Gastroesophageal sphincter (tissue), 4 donors: Measurements from ENCODE around the gene DYSF. TPM values are rescaled to one million over a fixed set of nuclear protein-coding genes. Genes with fewer than 3 reads are reported as not detected.

Experiments used
- ATAC-seq: fragments of 150-250 bp; one replicate; pipeline ENCODE4 v1.9.1; 2016; ENCODE audit warnings: mild to moderate bottlenecking, moderate library complexity
- H3K27ac ChIP-seq, 4 donors: fragments of 200-600 bp; sonication (generic) in 3 of 4; 1 replicate in 3 of 4; 2 replicates in 1 of 4; pipeline ENCODE4 v1.5.1; 2016 to 2019
- H3K27me3 ChIP-seq: fragments of 200-600 bp; sonication (generic); one replicate; pipeline ENCODE4 v1.5.1; 2019
- H3K36me3 ChIP-seq, 2 donors: fragments of 200-600 bp; sonication (generic); one replicate each; pipeline ENCODE4 v1.5.1; 2019; ENCODE audit warnings: control low read depth in 1 of 2
- H3K4me1 ChIP-seq, 3 donors: fragments of 200-600 bp; sonication (generic); 1 replicate in 2 of 3; 2 replicates in 1 of 3; pipeline ENCODE4 v1.5.1; 2016 to 2019; ENCODE audit warnings: control low read depth in 2 of 3
- H3K4me3 ChIP-seq, 2 donors: fragments of 200-600 bp; sonication (generic); one replicate each; pipeline ENCODE4 v1.5.1; 2019; ENCODE audit warnings: mild to moderate bottlenecking in 1 of 2, moderate library complexity in 1 of 2
- H3K9me3 ChIP-seq, 3 donors: fragments of 200-600 bp; sonication (generic); one replicate each; pipeline ENCODE4 v1.5.1; 2017 to 2019; ENCODE audit warnings: control low read depth in 2 of 3
- EP300 ChIP-seq: sonication (generic); formaldehyde crosslinking; IDR thresholded peaks from one replicate; pipeline ENCODE4 v1.6.1; 2017; ENCODE audit warnings: antibody characterized with exemption, mild to moderate bottlenecking
- POLR2A ChIP-seq, 2 donors: fragments of 450-650 bp; IDR thresholded peaks; one replicate each; pipeline ENCODE4 v1.6.1; 2017; ENCODE audit warnings: antibody characterized with exemption in 2 of 2, mild to moderate bottlenecking in 2 of 2, moderate library complexity in 1 of 2
- POLR2AphosphoS5 ChIP-seq: sonication (generic); formaldehyde crosslinking; IDR thresholded peaks from one replicate; pipeline ENCODE4 v1.6.1; 2017; ENCODE audit warnings: antibody characterized with exemption
- WGBS, 2 donors: methylation state at CpG; one replicate each; pipeline ENCODE4 v1.1.5; 2018; ENCODE audit warnings: low coverage in 1 of 2; 5-methylcytosine and 5-hydroxymethylcytosine counted together
- total RNA-seq, 4 donors: library from RNA; depleted of rRNA; stranded (reverse); fragments of >200 nt; gene quantifications; one replicate each; pipeline ENCODE4 v1.1.0, GENCODE V29; 2016
- TF ChIP-seq, protein P1 (sequence below), 4 experiments: fragments of 200-600 bp in 2 of 4; fragments of 450-650 bp in 2 of 4; sonication (generic) in 1 of 4; IDR thresholded peaks; one replicate each; pipeline ENCODE4 v1.5.1; 2017 to 2019; ENCODE audit warnings: antibody characterized with exemption in 4 of 4, mild to moderate bottlenecking in 2 of 4, moderate library complexity in 2 of 4

The DYSF gene
- total RNA-seq, 4 donors from 2014 or later: 11.0 to 50.1 (median 17.4) TPM

DNA sequence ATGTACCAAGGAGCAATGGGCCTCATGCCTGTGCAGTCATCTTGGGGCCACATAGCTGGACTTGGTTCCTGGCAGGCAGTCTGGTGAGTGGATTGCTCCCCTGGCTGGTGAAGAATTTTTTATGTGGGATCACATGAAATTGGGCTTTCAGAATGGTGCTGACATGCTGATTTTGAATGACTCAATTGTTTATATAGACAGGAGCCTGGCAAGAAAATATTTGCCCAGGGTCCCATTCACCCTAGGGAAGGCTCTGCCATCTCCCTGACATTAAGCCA lies 266.9 kb downstream of the DYSF start:
- H3K4me3 ChIP-seq: no peak overlapping the region
- H3K4me1 ChIP-seq: peaks cover 5 to 52% (median 31%) of the 10 kb centered on the region in 3 donors
- TF ChIP-seq EP300 (no peak), POLR2AphosphoS5 (no peak), POLR2A (IDR thresholded peaks at IDR 0.05) (no peak)
- TF ChIP-seq, protein P1, sequence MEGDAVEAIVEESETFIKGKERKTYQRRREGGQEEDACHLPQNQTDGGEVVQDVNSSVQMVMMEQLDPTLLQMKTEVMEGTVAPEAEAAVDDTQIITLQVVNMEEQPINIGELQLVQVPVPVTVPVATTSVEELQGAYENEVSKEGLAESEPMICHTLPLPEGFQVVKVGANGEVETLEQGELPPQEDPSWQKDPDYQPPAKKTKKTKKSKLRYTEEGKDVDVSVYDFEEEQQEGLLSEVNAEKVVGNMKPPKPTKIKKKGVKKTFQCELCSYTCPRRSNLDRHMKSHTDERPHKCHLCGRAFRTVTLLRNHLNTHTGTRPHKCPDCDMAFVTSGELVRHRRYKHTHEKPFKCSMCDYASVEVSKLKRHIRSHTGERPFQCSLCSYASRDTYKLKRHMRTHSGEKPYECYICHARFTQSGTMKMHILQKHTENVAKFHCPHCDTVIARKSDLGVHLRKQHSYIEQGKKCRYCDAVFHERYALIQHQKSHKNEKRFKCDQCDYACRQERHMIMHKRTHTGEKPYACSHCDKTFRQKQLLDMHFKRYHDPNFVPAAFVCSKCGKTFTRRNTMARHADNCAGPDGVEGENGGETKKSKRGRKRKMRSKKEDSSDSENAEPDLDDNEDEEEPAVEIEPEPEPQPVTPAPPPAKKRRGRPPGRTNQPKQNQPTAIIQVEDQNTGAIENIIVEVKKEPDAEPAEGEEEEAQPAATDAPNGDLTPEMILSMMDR (IDR thresholded peaks at IDR 0.05): no peak
- H3K9me3 ChIP-seq: peaks cover 0 to 1% (median 0%) of the 10 kb centered on the region in 3 donors
- no peak for ATAC-seq
- H3K27me3 ChIP-seq: no peaks in the 10 kb centered on the region
- H3K27ac ChIP-seq: peak overlapping the region in 2 of 4 donors; percentile 23 to 26
- H3K36me3 ChIP-seq: no peaks in the 10 kb centered on the region

- TF ChIP-seq, protein P1 (IDR thresholded peaks at IDR 0.05): no peak
- WGBS, 2 donors: 71% methylated on average over 2 of the region's 4 CpGs; no CpG with 5 or more reads in 1 of the 2 donors
- H3K9me3 ChIP-seq: peaks cover 0 to 7% (median 0%) of the 10 kb centered on the region in 3 donors
- no peak overlapping the region for H3K4me3 ChIP-seq
- H3K36me3 ChIP-seq: no peaks in the 10 kb centered on the region
- H3K27me3 ChIP-seq: no peaks in the 10 kb centered on the region
- H3K4me1 ChIP-seq: peaks cover 5 to 52% (median 31%) of the 10 kb centered on the region in 3 donors
- peak overlapping the region; percentile 20 to 60 (median 58) for H3K27ac ChIP-seq
- no peak for ATAC-seq
Observed at GRCh38 chr2:71720596-71721361, 267.4 kb downstream of the DYSF start.

- peaks cover 5 to 49% (median 30%) of the 10 kb centered on the region in 3 donors for H3K4me1 ChIP-seq
- WGBS, 2 donors: 7 to 20% methylated on average over 1 of the region's 1 CpG
- H3K27ac ChIP-seq: peak overlapping the region; percentile 20 to 60 (median 58)
- no peak overlapping the region for H3K4me3 ChIP-seq
- no peaks in the 10 kb centered on the region for H3K36me3 ChIP-seq
- H3K27me3 ChIP-seq: no peaks in the 10 kb centered on the region
- peaks cover 0 to 11% (median 0%) of the 10 kb centered on the region in 3 donors for H3K9me3 ChIP-seq
- TF ChIP-seq EP300 (no peak), POLR2AphosphoS5 (peak; percentile 49)
- peak; percentile 38 for ATAC-seq
Observed at GRCh38 chr2:71721362-71721665, 268.0 kb downstream of the DYSF start.

DNA sequence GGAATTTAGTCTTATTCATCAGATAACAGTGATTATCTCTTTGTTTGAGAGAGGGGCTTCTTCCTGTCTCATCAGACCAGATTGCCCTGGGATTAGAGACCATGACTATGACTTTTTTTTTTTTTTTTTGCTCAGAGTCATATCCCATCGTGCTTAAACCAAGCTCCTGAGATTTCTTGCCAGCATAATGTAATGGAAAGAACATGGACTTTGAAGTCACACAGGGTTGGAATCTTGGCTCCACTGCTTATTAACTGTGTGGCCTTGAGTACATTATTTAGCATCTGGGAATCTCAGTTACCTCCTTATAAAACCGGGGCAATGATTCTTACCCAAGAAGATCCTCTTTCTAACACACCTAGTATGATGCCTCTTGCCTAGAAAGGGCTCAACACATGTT lies 268.3 kb downstream of the DYSF start:
- H3K27ac ChIP-seq: peak overlapping the region in 2 of 4 donors; percentile 58 to 60
- H3K36me3 ChIP-seq: no peaks in the 10 kb centered on the region
- peaks cover 0 to 11% (median 0%) of the 10 kb centered on the region in 3 donors for H3K9me3 ChIP-seq
- 16 to 41% methylated on average over 2 of the region's 2 CpGs for WGBS, 2 donors
- peaks cover 5 to 45% (median 27%) of the 10 kb centered on the region in 3 donors for H3K4me1 ChIP-seq
- TF ChIP-seq EP300 (no peak), POLR2AphosphoS5 (no peak), POLR2A (IDR thresholded peaks at IDR 0.05) (no peak)
- TF ChIP-seq, protein P1 (IDR thresholded peaks at IDR 0.05): no peak
- no peak overlapping the region for H3K4me3 ChIP-seq
- no peaks in the 10 kb centered on the region for H3K27me3 ChIP-seq
- ATAC-seq: no peak

DNA sequence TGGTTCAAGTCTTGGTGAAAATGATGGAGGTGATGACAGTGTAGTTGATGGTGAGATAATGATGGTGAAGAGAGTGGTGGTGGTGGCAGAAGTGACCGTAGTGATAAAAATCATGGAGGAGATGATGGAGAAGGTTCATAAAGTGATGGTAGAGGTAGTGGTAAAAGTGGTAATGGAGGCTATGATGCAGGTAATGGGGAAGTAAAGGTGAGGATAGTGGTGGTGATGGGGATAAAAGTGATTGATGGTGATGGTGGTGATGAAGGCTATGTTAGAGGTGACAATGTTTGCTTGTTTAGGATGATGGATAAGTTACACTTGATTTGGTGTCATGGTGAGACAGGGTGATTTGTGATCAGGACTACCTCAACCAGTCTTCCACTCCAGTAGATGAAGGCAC lies 268.9 kb downstream of the DYSF start:
- Histone ChIP-seq H3K9me3 (peaks cover 0 to 11% (median 0%) of the 10 kb centered on the region in 3 donors), H3K4me3 (no peak overlapping the region), H3K27me3 (no peaks in the 10 kb centered on the region), H3K27ac (peak overlapping the region in 2 of 4 donors; percentile 58 to 60), H3K4me1 (peaks cover 5 to 39% (median 20%) of the 10 kb centered on the region in 3 donors), H3K36me3 (no peaks in the 10 kb centered on the region)
- no peak for ATAC-seq
- no peak for TF ChIP-seq POLR2A (IDR thresholded peaks at IDR 0.05)
- TF ChIP-seq, protein P1 (IDR thresholded peaks at IDR 0.05): no peak
- TF ChIP-seq EP300: no peak
- no peak for TF ChIP-seq POLR2AphosphoS5
- WGBS, 2 donors: 56 to 89% methylated on average over 1 of the region's 1 CpG
